GM19468 (cell line): ENCODE measurements around the gene ANTKMT.

Experiments used
- ATAC-seq: cut with Tn5 transposase; IDR thresholded peaks from one replicate; pipeline ENCODE4 v1.9.1; 2021; ENCODE audit warnings: mild to moderate bottlenecking, moderate library complexity, moderate number of reproducible peaks; ENCODE audit not compliant: unreplicated experiment; ENCODE audit errors: extremely low read depth

ANTKMT gene

DNA sequence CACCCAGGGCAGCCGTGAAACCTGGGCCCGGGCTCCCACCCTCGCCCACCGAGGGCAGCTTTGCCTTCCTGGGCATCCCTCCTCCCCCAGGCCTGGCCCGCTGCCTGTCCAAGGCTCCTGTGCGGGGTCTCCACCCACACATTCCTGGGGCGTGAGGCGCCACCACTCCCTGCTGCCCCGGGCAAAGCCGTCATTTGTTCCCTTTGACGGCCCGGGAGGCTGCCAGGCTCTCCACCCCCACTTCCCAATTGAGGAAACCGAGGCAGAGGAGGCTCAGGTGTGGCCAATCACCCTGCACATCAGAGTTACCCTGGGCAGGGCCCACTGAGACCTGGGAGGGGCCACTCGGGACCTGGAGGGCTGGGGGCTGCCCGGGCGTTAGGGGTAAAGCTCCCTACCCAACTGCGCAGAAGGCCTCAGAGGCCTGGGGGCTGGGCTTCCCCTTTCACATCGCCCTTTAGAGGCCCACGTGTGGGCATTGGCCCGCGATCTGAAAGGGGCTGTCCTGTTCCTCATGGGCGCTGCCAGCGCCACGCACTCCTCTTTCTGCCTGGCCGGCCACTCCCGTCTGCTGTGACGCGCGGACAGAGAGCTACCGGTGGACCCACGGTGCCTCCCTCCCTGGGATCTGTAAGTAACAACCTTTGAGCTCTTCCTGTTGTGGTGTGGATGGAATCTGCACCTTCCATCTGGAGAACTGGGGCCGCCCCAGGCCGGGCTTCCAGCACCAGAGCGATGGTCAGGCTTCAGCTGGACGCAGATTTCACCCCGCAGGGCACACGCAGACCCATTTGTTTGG, 39.8 kb downstream of the ANTKMT start, which contains the start of gene MSLN:
Gene MSLN, plus strand, starts transcription at position 190 of the 799 bp plus-strand sequence. CDS start 1,947 bp downstream, outside the sequence.
- no peak for ATAC-seq

- no peak for ATAC-seq
These were observed 40.9 kb downstream of the ANTKMT start for GRCh38 chr16:761625-762513.

- ATAC-seq: no peak
These were observed 41.8 kb downstream of the ANTKMT start for GRCh38 chr16:762595-763268.

- ATAC-seq: no peak
These were observed 42.6 kb downstream of the ANTKMT start for GRCh38 chr16:763369-764183.

- no peak for ATAC-seq
These were observed 43.3 kb downstream of the ANTKMT start for GRCh38 chr16:764184-764750.

DNA sequence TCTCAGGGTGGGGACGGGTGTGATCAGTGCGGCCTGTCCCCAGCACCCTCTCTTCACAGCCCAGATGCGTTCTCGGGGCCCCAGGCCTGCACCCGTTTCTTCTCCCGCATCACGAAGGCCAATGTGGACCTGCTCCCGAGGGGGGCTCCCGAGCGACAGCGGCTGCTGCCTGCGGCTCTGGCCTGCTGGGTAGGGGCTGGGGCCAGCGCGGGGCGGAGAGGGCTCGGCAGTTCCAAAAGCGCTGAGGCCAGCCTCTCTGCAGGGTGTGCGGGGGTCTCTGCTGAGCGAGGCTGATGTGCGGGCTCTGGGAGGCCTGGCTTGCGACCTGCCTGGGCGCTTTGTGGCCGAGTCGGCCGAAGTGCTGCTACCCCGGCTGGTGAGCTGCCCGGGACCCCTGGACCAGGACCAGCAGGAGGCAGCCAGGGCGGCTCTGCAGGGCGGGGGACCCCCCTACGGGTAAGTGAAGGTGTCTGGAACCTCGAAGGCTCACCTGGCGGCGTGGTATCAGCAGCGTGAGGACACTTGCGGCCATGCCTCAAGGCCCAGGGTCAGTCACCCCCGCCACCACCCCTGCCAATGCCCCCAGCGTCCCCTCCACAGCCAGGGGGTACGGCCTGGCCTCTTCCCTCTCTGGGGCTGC, 44.0 kb downstream of the ANTKMT start:
- ATAC-seq: no peak

- ATAC-seq: no peak
These were observed 44.5 kb downstream of the ANTKMT start for GRCh38 chr16:765488-765865.

- no peak for ATAC-seq
These were observed 45.3 kb downstream of the ANTKMT start for GRCh38 chr16:766008-766819.

DNA sequence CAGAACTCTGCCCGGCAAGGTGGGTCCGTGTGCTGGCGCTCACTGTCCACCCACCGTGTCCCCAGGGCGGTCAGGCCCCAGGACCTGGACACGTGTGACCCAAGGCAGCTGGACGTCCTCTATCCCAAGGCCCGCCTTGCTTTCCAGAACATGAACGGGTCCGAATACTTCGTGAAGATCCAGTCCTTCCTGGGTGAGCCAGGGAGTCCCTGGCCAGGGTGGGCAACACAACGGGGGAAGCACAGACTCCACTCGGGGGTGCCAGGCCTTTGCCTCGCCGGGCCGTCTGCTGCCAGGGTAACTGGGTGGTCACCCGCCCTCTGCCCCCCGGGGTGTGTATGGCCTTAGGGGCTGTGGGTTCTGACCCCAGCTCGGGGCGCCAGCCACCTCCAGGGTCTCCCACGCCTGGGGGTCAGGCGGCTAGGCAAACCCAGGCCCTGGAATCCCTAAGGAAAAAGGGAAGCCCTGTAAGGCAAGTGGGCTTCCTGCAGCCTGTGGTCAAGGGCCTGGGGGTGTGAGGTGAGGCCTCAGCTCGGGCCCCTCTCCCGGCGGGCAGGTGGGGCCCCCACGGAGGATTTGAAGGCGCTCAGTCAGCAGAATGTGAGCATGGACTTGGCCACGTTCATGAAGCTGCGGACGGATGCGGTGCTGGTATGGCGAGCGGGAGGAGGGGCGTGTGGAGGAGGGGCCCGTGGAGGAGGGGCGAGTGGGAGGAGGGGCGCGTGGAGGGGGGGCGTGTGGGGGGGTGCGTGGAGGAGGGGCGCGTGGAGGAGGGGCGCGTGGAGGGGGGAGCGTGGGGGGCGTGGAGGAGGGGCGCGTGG, 46.1 kb downstream of the ANTKMT start:
- no peak for ATAC-seq

GRCh38 chr16:767743-768235, 46.8 kb downstream of the ANTKMT start:
- no peak for ATAC-seq

- no peak for ATAC-seq
These were observed 47.5 kb downstream of the ANTKMT start for GRCh38 chr16:768428-768827.

- no peak for ATAC-seq
These were observed 48.3 kb downstream of the ANTKMT start for GRCh38 chr16:769184-769784.

- no peak for ATAC-seq
These were observed 49.0 kb downstream of the ANTKMT start for GRCh38 chr16:769934-770333.

DNA sequence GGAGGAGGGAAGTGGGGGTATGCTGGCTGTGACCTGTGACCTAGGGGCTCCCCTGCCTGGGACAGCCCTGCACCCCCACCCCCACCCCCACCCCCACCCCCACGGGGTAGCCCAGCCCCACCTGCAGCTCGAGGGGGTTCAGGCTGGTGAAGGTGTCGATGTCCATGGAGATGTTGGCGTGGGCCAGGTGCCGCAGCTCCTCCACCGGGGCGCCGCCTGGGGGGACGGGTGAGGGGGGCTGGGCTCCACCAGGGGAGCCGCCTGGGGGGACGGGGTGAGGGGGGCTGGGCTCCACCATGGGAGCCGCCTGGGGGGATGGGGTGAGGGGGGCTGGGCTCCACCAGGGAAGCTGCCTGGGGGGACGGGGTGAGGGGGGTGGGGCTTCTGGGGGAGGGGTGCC, 49.5 kb downstream of the ANTKMT start:
- ATAC-seq: no peak
